Measurements from ENCODE around the gene PHGDH.
"Not testable (repeated sequence)": the region's sequence is repeated elsewhere in the genome, so short reads cannot be mapped to it uniquely, and the experiment has no call there.

PHGDH gene

DNA sequence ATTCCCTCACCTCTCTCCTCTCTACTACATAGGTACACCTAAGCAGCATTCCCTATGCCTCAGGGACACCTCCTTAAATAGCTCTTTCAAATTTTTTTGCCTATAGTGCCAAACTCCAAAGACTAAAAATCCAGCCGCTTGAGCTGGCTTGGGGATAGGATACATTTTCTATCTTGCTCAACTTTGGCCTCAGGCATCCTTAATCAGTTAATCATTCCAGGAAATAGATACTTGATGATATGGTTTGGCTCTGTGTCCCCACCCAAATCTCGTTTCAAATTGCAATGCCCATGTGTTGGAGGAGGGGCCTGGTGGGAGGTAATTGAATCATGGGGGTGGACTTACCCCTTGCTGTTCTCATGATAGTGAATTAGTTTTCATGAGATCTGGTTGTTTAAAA, 11.4 kb upstream of the PHGDH start:
- no peak for DNase-seq

DNA sequence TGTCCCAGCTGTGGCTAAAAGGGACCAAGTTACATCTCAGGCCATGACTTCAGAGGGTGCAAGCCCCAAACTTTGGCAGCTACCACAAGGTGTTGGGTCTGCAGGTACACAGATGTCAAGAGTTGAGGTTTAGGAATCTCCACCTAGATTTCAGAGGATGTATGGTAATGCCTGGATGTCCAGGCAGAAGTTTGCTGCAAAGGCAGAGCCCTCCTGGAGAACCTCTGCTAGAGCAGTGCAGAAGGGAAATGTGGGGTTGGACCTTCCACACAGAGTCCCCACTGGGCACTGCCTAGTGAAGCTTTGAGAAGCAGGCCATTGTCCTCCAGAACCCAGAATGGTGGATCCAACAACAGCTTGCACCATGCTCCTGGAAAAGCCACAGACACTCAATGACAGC, 10.1 kb upstream of the PHGDH start:
- no peak for DNase-seq

DNA sequence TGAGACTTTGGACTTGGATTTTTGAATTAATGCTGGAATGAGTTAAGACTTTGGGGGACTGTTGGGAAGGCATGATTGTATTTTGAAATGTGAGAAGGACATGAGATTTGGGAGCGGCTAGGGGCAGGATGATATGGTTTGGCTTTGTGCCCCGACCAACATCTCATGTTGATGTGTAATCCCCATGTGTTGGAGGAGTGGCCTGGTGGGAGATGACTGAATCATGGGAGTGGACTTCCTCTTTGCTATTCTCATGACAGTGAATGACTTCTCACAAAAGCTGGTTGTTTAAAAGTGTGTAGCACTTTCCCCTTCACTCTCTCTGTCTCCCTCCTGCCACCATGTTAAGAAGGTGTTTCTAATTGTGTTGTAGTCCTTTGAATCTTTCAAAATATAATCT, 9.3 kb upstream of the PHGDH start:
- no peak for DNase-seq

- DNase-seq, result no peak
These were observed 7.9 kb upstream of the PHGDH start for GRCh38 chr1:119703666-119704450.

- DNase-seq, result not testable (repeated sequence)
These were observed 5.1 kb upstream of the PHGDH start for GRCh38 chr1:119706599-119706998.

DNA sequence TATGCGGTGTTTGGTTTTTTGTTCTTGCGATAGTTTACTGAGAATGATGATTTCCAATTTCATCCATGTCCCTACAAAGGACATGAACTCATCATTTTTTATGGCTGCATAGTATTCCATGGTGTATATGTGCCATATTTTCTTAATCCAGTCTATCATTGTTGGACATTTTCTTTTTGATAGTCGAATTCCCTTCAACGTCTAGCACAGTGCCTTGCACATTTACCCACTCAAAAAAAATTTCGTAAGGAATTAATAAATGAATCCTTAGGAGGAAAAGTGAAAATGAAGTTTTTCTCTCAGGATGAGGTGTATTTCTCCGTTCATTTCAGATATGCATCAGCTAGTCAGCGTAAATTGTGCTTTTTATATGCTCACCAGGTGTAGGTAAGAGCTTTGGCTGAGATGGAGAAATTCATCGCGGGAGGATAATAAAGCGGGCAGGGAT, 354 bp upstream of the PHGDH start:
- DNase-seq, result not testable (repeated sequence)

GRCh38 chr1:119712342-119713038, 756 bp downstream of the PHGDH start:
- DNase-seq, result no peak

DNA sequence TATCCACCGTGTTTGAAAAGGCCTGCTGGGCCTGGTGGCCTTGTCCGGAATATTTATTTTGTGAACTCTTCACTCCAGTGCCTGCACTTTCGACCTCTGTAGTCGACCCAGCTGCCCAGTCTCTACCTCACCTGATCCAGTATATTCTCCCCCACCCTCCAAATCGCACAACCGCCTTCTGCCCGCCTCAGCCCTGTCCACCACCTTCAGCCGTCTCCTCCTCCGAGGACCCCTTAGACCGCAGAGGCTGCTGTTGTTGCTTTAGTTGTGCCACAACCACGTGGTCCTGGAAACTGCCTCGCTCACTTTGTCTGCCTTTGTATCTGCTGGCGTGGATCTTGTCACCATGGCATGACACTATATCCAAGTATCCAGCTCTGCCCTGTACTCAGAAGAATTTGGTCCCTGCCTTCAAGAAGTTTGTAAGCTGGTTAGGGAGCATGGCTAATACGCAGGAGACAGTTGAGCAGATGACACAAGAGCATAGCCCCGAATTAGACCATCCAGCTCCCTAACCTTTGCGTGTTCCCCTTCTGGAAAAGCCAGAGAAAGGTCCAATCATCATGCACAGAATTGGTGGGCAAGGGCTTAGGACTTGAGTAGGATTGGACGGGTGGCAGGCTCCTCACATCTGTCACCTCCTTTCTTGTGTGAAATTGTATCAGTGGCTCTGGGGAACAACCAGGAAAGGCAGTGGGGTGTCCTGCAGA, 1.5 kb downstream of the PHGDH start:
- DNase-seq, result no peak

DNA sequence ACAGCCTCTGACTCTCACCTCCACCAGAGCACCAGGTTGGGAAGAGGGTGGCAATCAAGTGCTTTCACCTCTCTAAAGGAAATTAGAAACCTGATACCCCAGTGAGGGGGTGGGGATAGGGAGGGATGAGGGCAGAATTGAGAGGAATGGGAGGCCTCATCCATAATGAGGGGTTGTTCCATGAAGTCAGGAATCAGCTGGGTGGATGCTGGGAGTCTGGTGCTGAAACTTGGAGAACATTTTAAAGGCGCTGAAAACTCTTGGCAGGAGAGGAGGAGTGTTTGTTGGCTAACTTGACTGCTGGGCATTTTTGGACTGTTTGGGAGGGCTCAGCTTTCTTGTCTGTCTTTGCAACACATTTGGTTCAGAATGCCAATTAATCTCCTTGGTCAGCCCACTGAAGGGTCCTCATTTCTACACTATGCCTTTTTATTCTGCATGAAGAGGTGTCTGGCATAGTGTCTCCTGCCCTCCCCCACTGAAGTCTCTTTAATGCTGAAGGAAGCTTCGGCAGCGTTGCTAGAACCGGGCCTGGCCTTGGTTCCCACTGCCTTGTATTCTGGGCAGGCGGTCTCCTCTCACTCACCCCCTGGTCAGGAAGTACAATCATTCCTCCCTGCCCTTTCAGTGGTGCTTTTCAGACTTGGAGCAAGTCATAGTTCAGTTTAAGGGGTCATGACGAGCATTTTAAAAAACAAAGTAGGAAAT, 2.2 kb downstream of the PHGDH start:
- DNase-seq, result no peak

- DNase-seq, result no peak
These were observed 2.8 kb downstream of the PHGDH start for GRCh38 chr1:119714583-119714982.

GRCh38 chr1:119715542-119715941, 3.8 kb downstream of the PHGDH start:
- no peak for DNase-seq

GRCh38 chr1:119718409-119718808, 6.7 kb downstream of the PHGDH start:
- no peak for DNase-seq

DNA sequence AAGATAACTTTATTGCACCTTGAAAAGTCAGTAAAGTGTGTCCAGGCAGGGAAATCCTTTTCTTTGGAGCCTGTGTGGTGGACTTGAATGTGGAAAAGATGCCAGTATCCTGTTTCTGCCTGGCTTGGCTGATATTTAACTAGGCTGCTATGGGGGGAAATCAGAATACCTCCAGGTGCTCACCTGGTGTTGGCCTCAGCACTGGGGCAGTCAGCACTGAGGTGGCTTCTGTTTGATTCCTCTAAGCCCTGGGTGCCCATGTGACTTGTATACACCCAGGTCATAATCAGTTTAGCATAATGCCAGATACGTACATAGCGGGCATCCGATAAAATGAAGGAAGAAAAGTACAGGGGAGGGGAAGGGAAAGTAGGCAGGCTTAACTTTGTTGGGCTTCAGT, 7.2 kb downstream of the PHGDH start:
- DNase-seq, result no peak

GRCh38 chr1:119720866-119721440, 9.2 kb downstream of the PHGDH start:
- no peak for DNase-seq

DNA sequence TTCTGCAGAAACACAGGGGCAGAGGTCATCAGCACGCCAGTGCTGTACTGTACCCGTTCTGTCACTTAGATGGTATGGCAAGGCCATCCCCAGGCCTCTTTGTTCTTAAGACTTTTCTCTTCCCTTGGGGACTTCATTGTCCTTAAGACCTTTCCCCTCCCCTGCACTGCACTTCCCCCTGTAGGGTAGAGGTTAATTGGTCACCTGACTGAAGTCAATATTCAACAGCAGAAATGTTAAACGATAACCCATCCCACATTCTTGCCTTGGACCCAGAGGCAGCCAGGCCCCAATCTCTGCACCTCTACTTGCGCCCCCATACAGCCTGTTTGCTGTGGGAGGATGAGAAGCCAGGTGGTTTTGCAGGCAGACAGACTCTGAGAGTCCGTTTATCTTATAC, 10.2 kb downstream of the PHGDH start:
- no peak for DNase-seq

DNA sequence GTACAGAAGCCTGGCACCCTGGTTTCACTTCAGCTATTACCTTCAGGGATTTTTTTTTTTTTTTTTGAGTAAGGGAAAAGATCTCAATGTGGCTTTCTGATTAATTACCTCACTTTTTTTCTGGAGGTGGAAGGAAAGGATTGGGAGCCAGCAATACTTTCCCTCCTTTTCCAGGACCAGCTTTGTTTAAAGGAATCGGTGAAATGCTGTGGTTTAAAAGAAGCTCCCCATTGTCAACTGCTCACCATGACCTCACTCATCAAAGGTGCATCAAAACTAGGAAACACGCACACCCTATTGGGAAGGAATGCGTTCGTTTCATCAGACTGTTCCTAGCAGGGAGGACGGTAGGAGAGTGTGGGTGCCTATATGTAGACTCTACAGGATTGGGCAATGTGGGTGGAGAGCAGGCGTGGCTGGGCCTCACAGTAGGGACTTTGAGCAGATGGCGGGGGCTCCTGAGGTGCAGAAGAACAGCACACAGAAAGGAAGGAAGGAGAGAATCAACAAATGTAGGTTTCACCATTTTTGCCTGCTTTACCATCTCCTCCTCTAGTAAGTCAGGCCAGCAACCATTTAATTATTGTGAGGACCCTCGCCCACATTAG, 13.0 kb downstream of the PHGDH start:
- no peak for DNase-seq

GRCh38 chr1:119725626-119726025, 13.9 kb downstream of the PHGDH start:
- DNase-seq, result no peak

DNA sequence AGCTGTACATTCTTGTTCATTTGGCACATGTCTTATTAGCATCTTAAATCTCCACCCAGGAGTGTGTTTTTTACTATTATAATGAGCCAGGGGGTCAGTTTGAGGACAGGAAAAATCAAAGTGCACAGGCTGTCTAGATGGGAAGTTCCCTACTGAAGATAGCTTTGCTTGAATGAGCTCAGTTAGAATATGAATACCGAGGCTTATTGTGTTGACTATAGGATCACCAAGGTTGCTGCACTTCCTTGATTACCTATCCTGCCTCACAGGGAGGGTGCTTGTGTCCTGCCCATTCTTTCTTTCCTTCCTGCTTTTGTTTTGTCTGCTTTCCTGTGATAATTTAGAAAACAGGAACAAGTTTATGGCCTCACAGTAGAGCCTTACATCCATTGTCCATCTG, 16.3 kb downstream of the PHGDH start:
- no peak for DNase-seq

GRCh38 chr1:119729044-119729443, 17.3 kb downstream of the PHGDH start:
- no peak for DNase-seq

- no peak for DNase-seq
These were observed 19.3 kb downstream of the PHGDH start for GRCh38 chr1:119731060-119731459.

GRCh38 chr1:119731741-119732430, 20.2 kb downstream of the PHGDH start:
- no peak for DNase-seq
